Parathyroid adenoma (tissue), 2 donors: ENCODE measurements around the gene ITGA8.

ENCODE experiments used
- H2AFZ ChIP-seq: fragments of 300-600 bp; sonication (generic); one replicate; pipeline ENCODE4 v1.7.0; 2017; ENCODE audit warnings: antibody characterized with exemption, mild to moderate bottlenecking
- H3K27ac ChIP-seq: fragments of 300-600 bp; sonication (generic); one replicate; pipeline ENCODE4 v1.7.0; 2017
- H3K27me3 ChIP-seq: fragments of 300-600 bp; sonication (generic); one replicate; pipeline ENCODE4 v1.7.0; 2017; ENCODE audit warnings: low read length; ENCODE audit not compliant: control insufficient read depth, insufficient read depth
- H3K36me3 ChIP-seq: fragments of 300-600 bp; sonication (generic); one replicate; pipeline ENCODE4 v1.7.0; 2017; ENCODE audit warnings: low read length; ENCODE audit not compliant: control insufficient read depth, insufficient read depth
- H3K4me1 ChIP-seq: fragments of 300-600 bp; sonication (generic); one replicate; pipeline ENCODE4 v1.7.0; 2017; ENCODE audit warnings: control low read depth
- H3K4me2 ChIP-seq: fragments of 300-600 bp; sonication (generic); one replicate; pipeline ENCODE4 v1.7.0; 2017; ENCODE audit warnings: low read length
- H3K4me3 ChIP-seq: fragments of 300-600 bp; sonication (generic); one replicate; pipeline ENCODE4 v1.7.0; 2017; ENCODE audit warnings: low read depth, low read length
- H3K79me2 ChIP-seq: fragments of 300-600 bp; sonication (generic); one replicate; pipeline ENCODE4 v1.7.0; 2017; ENCODE audit warnings: control low read depth
- H3K9ac ChIP-seq: fragments of 300-600 bp; sonication (generic); one replicate; pipeline ENCODE4 v1.7.0; 2017; ENCODE audit warnings: mild to moderate bottlenecking
- H3K9me3 ChIP-seq: fragments of 300-600 bp; sonication (generic); one replicate; pipeline ENCODE4 v1.7.0; 2017; ENCODE audit warnings: low read length; ENCODE audit not compliant: control insufficient read depth
- CTCF ChIP-seq: fragments of 300-600 bp; sonication (generic); IDR thresholded peaks from one replicate; pipeline ENCODE4 v1.7.0; 2017; ENCODE audit warnings: antibody characterized with exemption, mild to moderate bottlenecking
- donor health status: primary hyperparathyroidism.

ITGA8 gene

GRCh38 chr10:15504101-15504840 is 215.5 kb downstream of the ITGA8 start:
- Histone ChIP-seq H3K9me3 (no peaks in the 10 kb centered on the region), H2AFZ (no peak overlapping the region), H3K27ac (no peak overlapping the region), H3K4me1 (no peaks in the 10 kb centered on the region), H3K36me3 (no peaks in the 10 kb centered on the region), H3K27me3 (no peaks in the 10 kb centered on the region), H3K4me3 (no peak overlapping the region), H3K4me2 (no peak overlapping the region), H3K79me2 (no peaks in the 10 kb centered on the region), H3K9ac (no peak overlapping the region)
- TF ChIP-seq CTCF = no peak

GRCh38 chr10:15494850-15495506 is 224.7 kb downstream of the ITGA8 start:
- no peak for TF ChIP-seq CTCF
- Histone ChIP-seq H3K27me3 (no peaks in the 10 kb centered on the region), H3K4me3 (no peak overlapping the region), H3K27ac (no peak overlapping the region), H3K4me1 (no peaks in the 10 kb centered on the region), H3K4me2 (no peak overlapping the region), H3K9ac (no peak overlapping the region), H3K79me2 (no peaks in the 10 kb centered on the region), H2AFZ (no peak overlapping the region), H3K9me3 (no peaks in the 10 kb centered on the region), H3K36me3 (no peaks in the 10 kb centered on the region)

- no peaks in the 10 kb centered on the region for H3K27me3 ChIP-seq
- H3K9ac ChIP-seq = no peak overlapping the region
- H3K4me3 ChIP-seq = no peak overlapping the region
- H3K79me2 ChIP-seq = no peaks in the 10 kb centered on the region
- no peaks in the 10 kb centered on the region for H3K4me1 ChIP-seq
- H3K9me3 ChIP-seq = no peaks in the 10 kb centered on the region
- H3K4me2 ChIP-seq = no peak overlapping the region
- no peaks in the 10 kb centered on the region for H3K36me3 ChIP-seq
- TF ChIP-seq CTCF = no peak
- no peak overlapping the region for H3K27ac ChIP-seq
- no peak overlapping the region for H2AFZ ChIP-seq
Measured at GRCh38 chr10:15491856-15492642, 227.7 kb downstream of the ITGA8 start.

- H3K4me1 ChIP-seq = peaks cover 7% of the 10 kb centered on the region
- H3K36me3 ChIP-seq = no peaks in the 10 kb centered on the region
- TF ChIP-seq CTCF = no peak
- no peak overlapping the region for H3K4me2 ChIP-seq
- H2AFZ ChIP-seq = no peak overlapping the region
- no peak overlapping the region for H3K27ac ChIP-seq
- H3K9ac ChIP-seq = no peak overlapping the region
- no peaks in the 10 kb centered on the region for H3K79me2 ChIP-seq
- no peaks in the 10 kb centered on the region for H3K27me3 ChIP-seq
- no peaks in the 10 kb centered on the region for H3K9me3 ChIP-seq
- H3K4me3 ChIP-seq = no peak overlapping the region
Measured at GRCh38 chr10:15489431-15489830, 230.3 kb downstream of the ITGA8 start.
